ENCODE results near the gene CRACDL. TPM values are rescaled to one million over a fixed set of nuclear protein-coding genes. Genes with fewer than 3 reads are reported as not detected.

The CRACDL gene
- total and polyA plus RNA-seq, 2 of the 13 experiments (the other 11 are each of a cell fraction or from before 2014, with no cell fraction given): 0.15 to 0.26 TPM

GRCh38 chr2:98911376-98912154, 24.5 kb downstream of the CRACDL start (continued):
- TF ChIP-seq ZBED4 (CRISPR knock-in tag; IDR thresholded peaks at IDR 0.05; ENCODE audit: borderline replicate concordance) (0 out of 2 replicates have a peak, but pooled peaks have one; percentile 26), TAF15 (IDR thresholded peaks at IDR 0.05; ENCODE audit: low read depth, low read length, poor library complexity, severe bottlenecking) (no peak), ZNF367 (CRISPR knock-in tag; IDR thresholded peaks at IDR 0.05; ENCODE audit: borderline replicate concordance) (no peak), POLR2G (IDR thresholded peaks at IDR 0.05; ENCODE audit: low read depth, low read length) (no peak), HDAC6 (IDR thresholded peaks at IDR 0.05; ENCODE audit: low read depth, low read length) (no peak), STAT6 (CRISPR knock-in tag; IDR thresholded peaks at IDR 0.05; ENCODE audit: borderline replicate concordance) (no peak), ZNF180 (CRISPR knock-in tag; IDR thresholded peaks at IDR 0.05; ENCODE audit: borderline replicate concordance, low read depth) (no peak), ZNF772 (CRISPR knock-in tag; IDR thresholded peaks at IDR 0.05) (no peak), MXD4 (CRISPR knock-in tag; IDR thresholded peaks at IDR 0.05) (no peak), SOX13 (IDR thresholded peaks at IDR 0.05) (no peak), SOX13 (CRISPR knock-in tag; conservative IDR thresholded peaks at IDR 0.05 in 1 of 2, IDR thresholded peaks at IDR 0.05 in 1 of 2) (peak in 1 of 2 experiments; percentile 66; a peak in 2 of 4 replicates), MBNL3 (CRISPR knock-in tag; conservative IDR thresholded peaks at IDR 0.05) (no peak), ZNF883 (CRISPR knock-in tag; IDR thresholded peaks at IDR 0.05; ENCODE audit: not compliant biosample characterization) (no peak)
- TF ChIP-seq, protein P1, sequence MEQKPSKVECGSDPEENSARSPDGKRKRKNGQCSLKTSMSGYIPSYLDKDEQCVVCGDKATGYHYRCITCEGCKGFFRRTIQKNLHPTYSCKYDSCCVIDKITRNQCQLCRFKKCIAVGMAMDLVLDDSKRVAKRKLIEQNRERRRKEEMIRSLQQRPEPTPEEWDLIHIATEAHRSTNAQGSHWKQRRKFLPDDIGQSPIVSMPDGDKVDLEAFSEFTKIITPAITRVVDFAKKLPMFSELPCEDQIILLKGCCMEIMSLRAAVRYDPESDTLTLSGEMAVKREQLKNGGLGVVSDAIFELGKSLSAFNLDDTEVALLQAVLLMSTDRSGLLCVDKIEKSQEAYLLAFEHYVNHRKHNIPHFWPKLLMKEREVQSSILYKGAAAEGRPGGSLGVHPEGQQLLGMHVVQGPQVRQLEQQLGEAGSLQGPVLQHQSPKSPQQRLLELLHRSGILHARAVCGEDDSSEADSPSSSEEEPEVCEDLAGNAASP (CRISPR knock-in tag; IDR thresholded peaks at IDR 0.05; ENCODE audit: borderline replicate concordance): no peak
- TF ChIP-seq, protein P2, sequence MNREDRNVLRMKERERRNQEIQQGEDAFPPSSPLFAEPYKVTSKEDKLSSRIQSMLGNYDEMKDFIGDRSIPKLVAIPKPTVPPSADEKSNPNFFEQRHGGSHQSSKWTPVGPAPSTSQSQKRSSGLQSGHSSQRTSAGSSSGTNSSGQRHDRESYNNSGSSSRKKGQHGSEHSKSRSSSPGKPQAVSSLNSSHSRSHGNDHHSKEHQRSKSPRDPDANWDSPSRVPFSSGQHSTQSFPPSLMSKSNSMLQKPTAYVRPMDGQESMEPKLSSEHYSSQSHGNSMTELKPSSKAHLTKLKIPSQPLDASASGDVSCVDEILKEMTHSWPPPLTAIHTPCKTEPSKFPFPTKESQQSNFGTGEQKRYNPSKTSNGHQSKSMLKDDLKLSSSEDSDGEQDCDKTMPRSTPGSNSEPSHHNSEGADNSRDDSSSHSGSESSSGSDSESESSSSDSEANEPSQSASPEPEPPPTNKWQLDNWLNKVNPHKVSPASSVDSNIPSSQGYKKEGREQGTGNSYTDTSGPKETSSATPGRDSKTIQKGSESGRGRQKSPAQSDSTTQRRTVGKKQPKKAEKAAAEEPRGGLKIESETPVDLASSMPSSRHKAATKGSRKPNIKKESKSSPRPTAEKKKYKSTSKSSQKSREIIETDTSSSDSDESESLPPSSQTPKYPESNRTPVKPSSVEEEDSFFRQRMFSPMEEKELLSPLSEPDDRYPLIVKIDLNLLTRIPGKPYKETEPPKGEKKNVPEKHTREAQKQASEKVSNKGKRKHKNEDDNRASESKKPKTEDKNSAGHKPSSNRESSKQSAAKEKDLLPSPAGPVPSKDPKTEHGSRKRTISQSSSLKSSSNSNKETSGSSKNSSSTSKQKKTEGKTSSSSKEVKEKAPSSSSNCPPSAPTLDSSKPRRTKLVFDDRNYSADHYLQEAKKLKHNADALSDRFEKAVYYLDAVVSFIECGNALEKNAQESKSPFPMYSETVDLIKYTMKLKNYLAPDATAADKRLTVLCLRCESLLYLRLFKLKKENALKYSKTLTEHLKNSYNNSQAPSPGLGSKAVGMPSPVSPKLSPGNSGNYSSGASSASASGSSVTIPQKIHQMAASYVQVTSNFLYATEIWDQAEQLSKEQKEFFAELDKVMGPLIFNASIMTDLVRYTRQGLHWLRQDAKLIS (CRISPR knock-in tag; IDR thresholded peaks at IDR 0.05): no peak
